H1 (cell line): Measurements from ENCODE around the gene ZNF683. TPM values are rescaled to one million over a fixed set of nuclear protein-coding genes. Genes with fewer than 3 reads are reported as not detected.

Experiments
- CTCF ChIA-PET: fragments of 300-600 bp; sonication (Branson Sonifier 250); formaldehyde crosslinking; loops from one replicate; lab custom pipeline; 2021; ENCODE audit not compliant: partially characterized antibody; lab: Charles Lee
- POLR2A ChIA-PET: fragments of 300-600 bp; sonication (Branson Sonifier 250); formaldehyde crosslinking; loops from one replicate; lab custom pipeline; 2021; ENCODE audit warnings: inconsistent platforms; ENCODE audit not compliant: partially characterized antibody; lab: Charles Lee
- DNase-seq, 2 experiments: peaks; one replicate each; pipeline versions ENCODE4 v3.0.0 to v3.0.0-alpha.2; 2010 to 2022; ENCODE audit warnings: low spot score in 2 of 2, low read depth in 1 of 2, mixed read lengths in 1 of 2
- FAIRE-seq: peaks from 2 replicates; lab custom pipeline; 2011; peaks lifted over from hg19 to GRCh38; lab: Jason Lieb, UNC
- H2AFZ ChIP-seq: 2 replicates; pipeline ENCODE4 v1.8.1; 2012; ENCODE audit warnings: low read length, inconsistent platforms
- H2AK5ac ChIP-seq: 2 replicates; pipeline ENCODE4 v1.6.1; 2013; ENCODE audit warnings: low read depth, low read length
- H2BK120ac ChIP-seq: replicated peaks from 2 replicates; pipeline ENCODE3; 2013; ENCODE audit warnings: low read depth, low read length, inconsistent platforms
- H2BK12ac ChIP-seq: 2 replicates; pipeline ENCODE4 v1.6.1; 2013; ENCODE audit warnings: low read depth, low read length
- H2BK15ac ChIP-seq: 2 replicates; pipeline ENCODE4 v1.6.1; 2013; ENCODE audit warnings: low read length
- H2BK20ac ChIP-seq: 2 replicates; pipeline ENCODE4 v1.6.1; 2013; ENCODE audit warnings: low read length
- H2BK5ac ChIP-seq: 2 replicates; pipeline ENCODE4 v1.6.1; 2013; ENCODE audit warnings: low read depth, low read length
- H3K14ac ChIP-seq: 2 replicates; pipeline ENCODE4 v1.6.1; 2013; ENCODE audit warnings: inconsistent platforms; ENCODE audit not compliant: insufficient read length
- H3K18ac ChIP-seq: 2 replicates; pipeline ENCODE4 v1.6.1; 2013; ENCODE audit warnings: low read length; ENCODE audit errors: extremely low read depth
- H3K23ac ChIP-seq: 2 replicates; pipeline ENCODE4 v1.6.1; 2013; ENCODE audit warnings: inconsistent platforms; ENCODE audit not compliant: insufficient read length
- H3K23me2 ChIP-seq: 2 replicates; pipeline ENCODE4 v1.6.1; 2013; ENCODE audit warnings: low read depth, low read length
- H3K27ac ChIP-seq: 2 replicates; pipeline ENCODE4 v1.6.1; 2011; ENCODE audit warnings: low read depth, low read length, inconsistent platforms
- H3K27me3 ChIP-seq, 4 experiments: replicated peaks in 1 of 4; 1 replicate in 1 of 4; 2 replicates in 3 of 4; pipeline versions ENCODE4 v1.6.1 to v1.8.1; 2011 to 2013; ENCODE audit warnings: low read length in 3 of 4, mild to moderate bottlenecking in 3 of 4, inconsistent platforms in 2 of 4, mixed read lengths in 2 of 4, moderate library complexity in 1 of 4; ENCODE audit not compliant: control insufficient read depth in 3 of 4, insufficient read depth in 3 of 4; ENCODE audit errors: extremely low read depth in 1 of 4
- H3K36me3 ChIP-seq, 4 experiments: 2 replicates each; pipeline versions ENCODE4 v1.6.1 to v1.8.1; 2011 to 2013; ENCODE audit warnings: mild to moderate bottlenecking in 4 of 4, low read length in 3 of 4, moderate library complexity in 2 of 4, control low read depth in 1 of 4, inconsistent platforms in 1 of 4; ENCODE audit not compliant: insufficient read depth in 4 of 4, control insufficient read depth in 2 of 4
- H3K4ac ChIP-seq: replicated peaks from 2 replicates; pipeline ENCODE3; 2013; ENCODE audit warnings: low read length, low read depth, mixed read lengths, inconsistent platforms; ENCODE audit not compliant: insufficient read length
- H3K4me1 ChIP-seq, 4 experiments: replicated peaks in 1 of 4; 1 replicate in 1 of 4; 2 replicates in 3 of 4; pipeline versions ENCODE4 v1.6.1 to v1.8.1; 2011 to 2013; ENCODE audit warnings: low read length in 3 of 4, inconsistent platforms in 2 of 4, mixed read lengths in 1 of 4; ENCODE audit not compliant: insufficient read depth in 4 of 4, control insufficient read depth in 3 of 4
- H3K4me2 ChIP-seq, 2 experiments: 2 replicates each; pipeline versions ENCODE4 v1.6.1 to v1.8.1; 2011 to 2013; ENCODE audit warnings: low read depth in 2 of 2, low read length in 2 of 2, control low read depth in 1 of 2, inconsistent platforms in 1 of 2, mild to moderate bottlenecking in 1 of 2; ENCODE audit not compliant: insufficient read depth in 1 of 2
- H3K4me3 ChIP-seq, 4 experiments: fragments of 200-600, 300-600 bp in 1 of 4; sonication (generic), shearing (Covaris generic), sonication (Bioruptor Twin) in 1 of 4; 2 replicates each; pipeline versions ENCODE4 v1.5.1 to v1.8.1; 2011 to 2016; ENCODE audit warnings: low read length in 4 of 4, low read depth in 3 of 4, control low read depth in 2 of 4, inconsistent platforms in 2 of 4, mild to moderate bottlenecking in 2 of 4, mixed read lengths in 1 of 4, moderate library complexity in 1 of 4; ENCODE audit not compliant: insufficient read depth in 2 of 4; ENCODE audit errors: extremely low read depth in 1 of 4
- H3K56ac ChIP-seq: replicated peaks from 2 replicates; pipeline ENCODE3; 2013; ENCODE audit warnings: low read depth, mild to moderate bottlenecking, mixed read lengths, low read length, inconsistent platforms; ENCODE audit not compliant: insufficient read length
- H3K79me1 ChIP-seq: 2 replicates; pipeline ENCODE4 v1.6.1; 2013; ENCODE audit warnings: low read depth, low read length, control low read depth
- H3K79me2 ChIP-seq, 2 experiments: 2 replicates each; pipeline versions ENCODE4 v1.6.1 to v1.8.1; 2012 to 2013; ENCODE audit warnings: low read length in 2 of 2, mild to moderate bottlenecking in 2 of 2, inconsistent platforms in 1 of 2; ENCODE audit not compliant: insufficient read depth in 2 of 2, control insufficient read depth in 1 of 2
- H3K9ac ChIP-seq, 4 experiments: replicated peaks in 1 of 4; 1 replicate in 1 of 4; 2 replicates in 3 of 4; pipeline versions ENCODE4 v1.6.1 to v1.8.1; 2011 to 2013; ENCODE audit warnings: low read depth in 3 of 4, low read length in 3 of 4, control low read depth in 2 of 4, mild to moderate bottlenecking in 2 of 4, moderate library complexity in 2 of 4, inconsistent platforms in 1 of 4; ENCODE audit errors: extremely low read depth in 1 of 4
- H3K9me3 ChIP-seq, 2 experiments: 2 replicates each; pipeline versions ENCODE4 v1.6.1 to v1.8.1; 2012 to 2013; ENCODE audit warnings: mild to moderate bottlenecking in 2 of 2, moderate library complexity in 2 of 2, control low read depth in 1 of 2, inconsistent platforms in 1 of 2, low read depth in 1 of 2, low read length in 1 of 2, mixed read lengths in 1 of 2; ENCODE audit not compliant: insufficient read depth in 2 of 2
- H4K20me1 ChIP-seq, 2 experiments: replicated peaks in 1 of 2; 2 replicates each; pipeline versions ENCODE3 to v1.8.1; 2011 to 2013; ENCODE audit warnings: inconsistent platforms in 2 of 2, low read length in 2 of 2, mild to moderate bottlenecking in 1 of 2; ENCODE audit not compliant: insufficient read depth in 2 of 2, control insufficient read depth in 1 of 2
- H4K5ac ChIP-seq: 2 replicates; pipeline ENCODE4 v1.6.1; 2013; ENCODE audit warnings: low read length, low read depth, mixed read lengths, inconsistent platforms; ENCODE audit not compliant: insufficient read length
- H4K8ac ChIP-seq: 2 replicates; pipeline ENCODE4 v1.8.0; 2013; ENCODE audit warnings: mild to moderate bottlenecking, moderate library complexity, low read length, inconsistent platforms; ENCODE audit not compliant: insufficient read depth; ENCODE audit errors: extremely low read depth
- H4K91ac ChIP-seq: replicated peaks from 2 replicates; pipeline ENCODE3; 2013; ENCODE audit warnings: low read length, mixed read lengths, inconsistent platforms; ENCODE audit not compliant: insufficient read length
- ASH2L ChIP-seq: fragments of 200-600, 300-600 bp; sonication (generic); IDR thresholded peaks from one replicate; pipeline ENCODE4 v1.7.1; 2017; ENCODE audit warnings: low read length
- BRCA1 ChIP-seq: IDR thresholded peaks from 2 replicates; pipeline ENCODE4 v1.6.1; 2012; ENCODE audit warnings: low read depth, low read length, improper control_type of control experiment
- CEBPB ChIP-seq: IDR thresholded peaks from 2 replicates; pipeline ENCODE4 v1.6.1; 2012; ENCODE audit warnings: low read depth, low read length
- CREB1 ChIP-seq: IDR thresholded peaks from 2 replicates; pipeline ENCODE4 v1.6.1; 2012; ENCODE audit warnings: inconsistent platforms
- CTBP2 ChIP-seq: IDR thresholded peaks from 2 replicates; pipeline ENCODE4 v1.7.0; 2011; ENCODE audit warnings: borderline replicate concordance, mild to moderate bottlenecking, moderate library complexity, mixed read lengths, low read length; ENCODE audit not compliant: insufficient read depth, insufficient read length
- FOSL1 ChIP-seq: IDR thresholded peaks from 2 replicates; pipeline ENCODE4 v1.6.1; 2011; ENCODE audit warnings: mild to moderate bottlenecking, low read depth, low read length, moderate library complexity; ENCODE audit not compliant: insufficient read depth
- HDAC2 ChIP-seq, 2 experiments: fragments of 300-600 bp in 1 of 2; sonication (generic) in 1 of 2; IDR thresholded peaks; 2 replicates each; pipeline ENCODE4 v1.6.1; 2011 to 2012; ENCODE audit warnings: low read depth in 2 of 2, low read length in 2 of 2, mild to moderate bottlenecking in 2 of 2, moderate library complexity in 2 of 2, borderline replicate concordance in 1 of 2, inconsistent platforms in 1 of 2
- HDAC6 ChIP-seq: IDR thresholded peaks from one replicate; pipeline ENCODE4 v1.7.1; 2012; ENCODE audit warnings: low read depth, mild to moderate bottlenecking, inconsistent platforms, low read length, moderate library complexity
- KDM1A ChIP-seq: fragments of 200-600, 300-600 bp; sonication (generic); IDR thresholded peaks from 2 replicates; pipeline ENCODE4 v1.7.1; 2016; ENCODE audit warnings: mild to moderate bottlenecking, low read length, borderline replicate concordance
- KDM5A ChIP-seq: fragments of 200-600 bp; IDR thresholded peaks from 2 replicates; pipeline ENCODE4 v1.7.1; 2012; ENCODE audit warnings: mild to moderate bottlenecking, low read length, inconsistent platforms, mixed read lengths
- MAFK ChIP-seq: IDR thresholded peaks from 2 replicates; pipeline ENCODE4 v1.6.1; 2012; ENCODE audit warnings: low read depth, mild to moderate bottlenecking, improper control_type of control experiment, low read length
- SP1 ChIP-seq: IDR thresholded peaks from 2 replicates; pipeline ENCODE4 v1.6.1; 2011; ENCODE audit warnings: low read depth, low read length
- SUZ12 ChIP-seq: fragments of 200-600 bp; sonication (generic); IDR thresholded peaks from 2 replicates; pipeline ENCODE4 v1.6.1; 2012; ENCODE audit warnings: mild to moderate bottlenecking, inconsistent platforms, low read length, moderate library complexity, mixed read lengths
- TAF1 ChIP-seq: IDR thresholded peaks from 2 replicates; pipeline ENCODE4 v1.6.1; 2011; ENCODE audit warnings: mild to moderate bottlenecking, low read depth, low read length
- TBP ChIP-seq: IDR thresholded peaks from 2 replicates; pipeline ENCODE4 v1.6.1; 2011; ENCODE audit warnings: low read depth, low read length, improper control_type of control experiment
- TEAD4 ChIP-seq: IDR thresholded peaks from 2 replicates; pipeline ENCODE4 v1.6.1; 2012; ENCODE audit warnings: low read depth, low read length, inconsistent platforms, mixed read lengths
- WGBS, 2 experiments: shearing (Covaris generic) in 1 of 2; methylation state at CpG; one replicate each; pipeline versions ENCODE4 v1.1.6 to v1.1.7; 2013 to 2015; ENCODE audit warnings: low lambda C conversion rate in 2 of 2, mixed read lengths in 2 of 2, inconsistent platforms in 1 of 2, low coverage in 1 of 2, missing lambda C conversion rate in 1 of 2; ENCODE audit not compliant: insufficient replicate concordance in 2 of 2, insufficient coverage in 1 of 2, insufficient read length in 1 of 2; ENCODE audit errors: extremely low coverage in 1 of 2, missing lambda C conversion rate in 1 of 2; 5-methylcytosine and 5-hydroxymethylcytosine counted together
- polyA plus RNA-seq, 7 experiments: library from polyadenylated mRNA; depleted of rRNA in 3 of 7; stranded (reverse) in 5 of 7; unstranded in 2 of 7; fragments of >200 nt in 5 of 7; fragments of 200-250 nt in 2 of 7; gene quantifications; 1 replicate in 5 of 7; 2 replicates in 1 of 7; 4 replicates in 1 of 7; pipeline versions ENCODE4 v1.2.1 to v1.2.3, GENCODE V29; 2011 to 2013; ENCODE audit warnings: missing spikeins in 2 of 7, mixed read lengths in 2 of 7
- total RNA-seq: library from RNA; stranded (reverse); fragmentation: NEBNext Ultra II Directional; extraction: Animal tissue kit (Norgen Biotek cat#: 25700); gene quantifications from 2 replicates; pipeline ENCODE4 v1.2.1, GENCODE V29; 2021

The ZNF683 gene
- total and polyA plus RNA-seq, 2 of the 8 experiments (the other 6 are each of a cell fraction or from before 2014, with no cell fraction given): not detected

- Histone ChIP-seq H2AFZ (no peak overlapping the region), H2BK15ac (no peak overlapping the region), H4K8ac (no peak overlapping the region), H3K4me2 (no peak overlapping the region), H3K14ac (no peak overlapping the region), H2AK5ac (no peak overlapping the region), H4K91ac (no peak overlapping the region), H2BK120ac (no peak overlapping the region), H3K56ac (no peak overlapping the region), H3K4me1 (peaks cover 0 to 2% (median 0%) of the 10 kb centered on the region in 4 experiments; a peak in 3 of 7 replicates), H3K23me2 (no peaks in the 10 kb centered on the region), H3K27me3 (no peaks in the 10 kb centered on the region), H3K79me2 (no peaks in the 10 kb centered on the region), H3K27ac (no peak overlapping the region), H2BK20ac (no peak overlapping the region), H2BK5ac (no peak overlapping the region), H3K18ac (no peak overlapping the region), H3K36me3 (no peaks in the 10 kb centered on the region), H3K23ac (no peak overlapping the region), H3K9ac (no peak overlapping the region), H3K4me3 (no peak overlapping the region), H3K9me3 (no peaks in the 10 kb centered on the region), H4K20me1 (no peaks in the 10 kb centered on the region), H2BK12ac (no peak overlapping the region), H3K79me1 (no peaks in the 10 kb centered on the region), H4K5ac (no peak overlapping the region), H3K4ac (no peak overlapping the region)
- FAIRE-seq (no peak), DNase-seq (no peak)
- ChIA-PET CTCF (interaction anchor here (0.7 to 7.9 kb wide), 9 partner anchors 9 to 99 kb away, joined by 3 to 79 read pairs (median 5); no protein-coding TSS in a partner anchor), POLR2A (interaction anchor here (1.0 to 3.3 kb wide), 8 partner anchors 8 to 98 kb away, joined by 3 to 15 read pairs (median 5); partner anchors contain the start of genes HMGN2, LIN28A and SH3BGRL3)
- WGBS, 2 experiments: 90% methylated on average over 4 of the region's 4 CpGs; no CpG with 5 or more reads in 1 of the 2 experiments
- no peak for TF ChIP-seq CEBPB
- no peak for TF ChIP-seq KDM5A
- no peak for TF ChIP-seq SUZ12
- no peak for TF ChIP-seq ASH2L
- no peak for TF ChIP-seq BRCA1
- TF ChIP-seq CTBP2: no peak
- TF ChIP-seq TEAD4: no peak
- no peak for TF ChIP-seq MAFK
- TF ChIP-seq TBP: no peak
- no peak for TF ChIP-seq CREB1
- no peak for TF ChIP-seq HDAC2 (IDR thresholded peaks at IDR 0.05; ENCODE audit: borderline replicate concordance in 1 of 2, low read depth in 2 of 2, low read length in 2 of 2)
- no peak for TF ChIP-seq TAF1
- TF ChIP-seq SP1: no peak
- no peak for TF ChIP-seq FOSL1
- TF ChIP-seq HDAC6: no peak
- no peak for TF ChIP-seq KDM1A
Observed at GRCh38 chr1:26373281-26373680, 731 bp upstream of the ZNF683 start.
